Measurements from ENCODE around the gene MITF.

DNA sequence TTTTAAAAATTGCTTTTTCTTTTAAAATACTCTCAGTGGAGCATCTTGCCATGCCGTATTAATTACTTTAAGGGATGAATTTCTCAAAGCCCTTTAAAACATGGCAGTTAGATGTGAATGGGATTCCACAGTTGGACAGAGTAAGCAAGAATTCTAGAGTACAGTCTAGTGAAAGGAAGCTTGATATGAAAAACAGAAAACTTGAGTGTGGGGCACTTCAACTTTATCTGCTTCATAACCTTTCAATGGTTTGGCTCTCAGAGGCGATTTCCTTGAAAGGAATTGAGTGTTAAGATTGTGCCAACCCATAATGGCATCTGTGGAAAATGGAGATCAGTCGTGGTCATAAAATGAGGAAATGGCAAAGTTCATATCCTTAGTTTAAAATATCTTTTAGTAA, 132.6 kb downstream of the MITF start:
- TF ChIP-seq POLR2A (IDR thresholded peaks at IDR 0.05) (no peak), CTCF (IDR thresholded peaks at IDR 0.05) (no peak)
